ENCODE data around the gene KIAA0319L.
A peak's percentile ranks its signal among the peaks of the same experiment; 100 is the strongest.

GRCh38 chr1:35452106-35452774 is 105.0 kb downstream of the KIAA0319L start:
- TF ChIP-seq FOS (IDR thresholded peaks at IDR 0.05; ENCODE audit: borderline replicate concordance, insufficient read depth, low read length) (no peak), POLR2A (IDR thresholded peaks at IDR 0.05; ENCODE audit: low read depth, low read length) (no peak), CTCF (IDR thresholded peaks at IDR 0.05; ENCODE audit: extremely low read depth in 1 of 2, insufficient read depth in 1 of 2, low read depth in 1 of 2, low read length in 2 of 2) (peak in 1 of 2 donors; percentile 35), EZH2 (IDR thresholded peaks at IDR 0.05; ENCODE audit: borderline replicate concordance, low read depth, low read length, severe bottlenecking) (no peak), POLR2AphosphoS5 (IDR thresholded peaks at IDR 0.05; ENCODE audit: insufficient read depth, low read depth, low read length) (no peak), MYC (IDR thresholded peaks at IDR 0.05; ENCODE audit: low read depth, low read length) (no peak), GATA2 (IDR thresholded peaks at IDR 0.05; ENCODE audit: insufficient read depth, insufficient read length, low read depth, low read length) (no peak), JUN (IDR thresholded peaks at IDR 0.05; ENCODE audit: borderline replicate concordance, insufficient read depth, insufficient read length, low read depth) (no peak)
